Dermis microvascular lymphatic vessel endothelial cell (primary cell): ENCODE measurements around the gene NHLRC4. TPM values are rescaled to one million over a fixed set of nuclear protein-coding genes. Genes with fewer than 3 reads are reported as not detected.

Experiments
- DNase-seq, 2 donors: peaks; one replicate each; pipeline versions ENCODE4 v3.0.0 to v3.0.0-alpha.2; 2010; ENCODE audit warnings: low read depth in 2 of 2
- total RNA-seq: library from RNA; depleted of rRNA; stranded (reverse); fragments of >200 nt; gene quantifications from 2 replicates; pipeline ENCODE4 v1.2.1, GENCODE V29; 2014

The NHLRC4 gene
- total RNA-seq, 1 donor from 2014 or later, result 1.3 TPM

- no peak for DNase-seq
These were observed 16.0 kb downstream of the NHLRC4 start for GRCh38 chr16:582614-583331.

- no peak for DNase-seq
These were observed 16.6 kb downstream of the NHLRC4 start for GRCh38 chr16:583470-583814.

GRCh38 chr16:583815-584591 is 17.2 kb downstream of the NHLRC4 start:
- DNase-seq, result no peak

- no peak for DNase-seq
These were observed 18.5 kb downstream of the NHLRC4 start for GRCh38 chr16:585351-585750.

GRCh38 chr16:586047-586644 is 19.3 kb downstream of the NHLRC4 start:
- DNase-seq, result no peak

GRCh38 chr16:586645-587590 is 20.1 kb downstream of the NHLRC4 start:
- no peak for DNase-seq

GRCh38 chr16:588639-588888 is 21.8 kb downstream of the NHLRC4 start:
- DNase-seq, result peak in 1 of 2 donors; percentile 77

GRCh38 chr16:588889-589657 is 22.3 kb downstream of the NHLRC4 start:
- peak; percentile 91 to 97 for DNase-seq

- peak; percentile 95 to 99 for DNase-seq
These were observed 22.9 kb downstream of the NHLRC4 start, which contains the start of gene RAB40C for GRCh38 chr16:589658-590187. TSS of gene RAB40C (plus strand) at chr16:590066. CDS start at chr16:590292, 226 bp downstream.

- DNase-seq, result peak in 1 of 2 donors; percentile 63
These were observed 23.5 kb downstream of the NHLRC4 start for GRCh38 chr16:590188-590814.

GRCh38 chr16:590815-591200 is 24.0 kb downstream of the NHLRC4 start:
- no peak for DNase-seq

- DNase-seq, result no peak
These were observed 24.4 kb downstream of the NHLRC4 start for GRCh38 chr16:591231-591630.

GRCh38 chr16:591892-592517 is 25.2 kb downstream of the NHLRC4 start:
- DNase-seq, result no peak

GRCh38 chr16:592518-593306 is 25.9 kb downstream of the NHLRC4 start:
- DNase-seq, result no peak

GRCh38 chr16:593406-593805 is 26.6 kb downstream of the NHLRC4 start:
- no peak for DNase-seq

GRCh38 chr16:593807-594206 is 27.0 kb downstream of the NHLRC4 start:
- DNase-seq, result no peak

- DNase-seq, result no peak
These were observed 28.3 kb downstream of the NHLRC4 start for GRCh38 chr16:595094-595528.

GRCh38 chr16:595942-596735 is 29.3 kb downstream of the NHLRC4 start:
- no peak for DNase-seq
